ENCODE data around the gene MEIS2.
A peak's percentile ranks its signal among the peaks of the same experiment; 100 is the strongest.
"Not testable (repeated sequence)": the region's sequence is repeated elsewhere in the genome, so short reads cannot be mapped to it uniquely, and the experiment has no call there.

Gene MEIS2

DNA sequence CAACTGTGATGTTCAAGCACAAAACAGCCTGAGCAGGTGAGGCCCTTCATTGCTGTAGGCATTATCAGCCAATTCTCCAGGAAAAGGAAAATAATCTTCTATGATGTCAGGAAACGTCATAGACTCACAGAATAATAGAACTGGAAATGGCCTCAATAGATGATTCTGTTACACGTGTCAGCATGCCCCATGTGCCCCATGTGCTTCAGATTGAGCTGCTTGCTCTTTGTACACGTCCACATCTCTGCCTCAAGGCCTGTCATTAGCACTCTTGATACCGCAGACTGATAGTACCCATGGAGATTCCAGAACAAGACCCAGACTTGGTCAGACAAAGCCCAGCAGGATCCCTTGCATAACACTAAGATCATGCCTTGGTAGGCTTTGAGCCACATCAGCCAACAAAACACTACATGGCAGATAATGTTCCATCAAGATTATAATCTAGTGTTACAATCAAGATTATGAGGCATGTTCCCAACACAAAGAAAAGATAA is 95.9 kb downstream of the MEIS2 start:
- no peak for DNase-seq

DNA sequence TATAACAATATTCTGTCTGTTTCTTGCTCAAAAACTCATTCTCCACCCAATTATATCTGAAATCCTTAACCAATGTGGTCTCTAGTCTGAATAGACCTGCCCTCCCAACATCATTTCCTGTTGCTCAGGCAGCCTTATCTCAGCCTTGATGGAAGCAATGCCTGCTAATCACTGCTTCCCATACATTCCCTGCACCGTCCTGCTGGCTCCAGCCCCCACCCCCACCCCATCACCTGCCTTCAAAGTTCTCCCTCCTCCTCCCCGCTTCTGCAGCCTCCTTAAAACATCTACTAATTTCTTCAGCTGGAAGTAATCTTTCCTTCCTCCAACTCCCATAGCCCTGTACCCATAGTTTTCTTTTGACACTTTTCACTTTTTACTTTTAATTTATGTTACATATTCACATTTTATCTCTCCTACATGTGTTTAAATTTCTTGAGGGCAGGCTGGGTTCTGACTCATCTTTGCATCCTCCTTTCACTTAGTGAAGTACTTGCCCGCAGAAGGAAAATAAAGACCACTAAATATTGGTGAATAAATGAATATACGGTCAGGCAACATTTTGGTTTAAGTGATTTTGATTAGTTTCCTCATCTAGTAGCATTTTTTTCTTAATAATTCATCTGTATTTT is 98.2 kb downstream of the MEIS2 start:
- DNase-seq, result no peak

DNA sequence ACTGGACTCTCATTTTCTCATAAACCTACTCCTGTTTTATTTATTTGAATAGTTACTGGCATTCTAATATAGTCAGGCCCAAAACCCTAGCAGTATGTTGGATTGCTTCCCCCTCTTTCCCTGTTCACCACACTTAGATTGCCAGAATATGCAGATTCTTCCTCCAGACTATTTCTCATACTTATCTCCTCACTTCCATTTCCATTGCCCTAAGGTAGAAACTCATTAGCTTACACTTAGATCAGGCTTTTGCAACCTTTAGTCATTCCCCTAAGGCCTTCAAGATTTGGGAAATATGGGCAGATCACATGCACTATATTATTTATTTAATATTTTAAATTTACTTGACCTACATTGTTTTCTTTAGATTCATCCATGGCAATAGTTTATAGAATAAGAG is 98.9 kb downstream of the MEIS2 start:
- no peak for DNase-seq

DNA sequence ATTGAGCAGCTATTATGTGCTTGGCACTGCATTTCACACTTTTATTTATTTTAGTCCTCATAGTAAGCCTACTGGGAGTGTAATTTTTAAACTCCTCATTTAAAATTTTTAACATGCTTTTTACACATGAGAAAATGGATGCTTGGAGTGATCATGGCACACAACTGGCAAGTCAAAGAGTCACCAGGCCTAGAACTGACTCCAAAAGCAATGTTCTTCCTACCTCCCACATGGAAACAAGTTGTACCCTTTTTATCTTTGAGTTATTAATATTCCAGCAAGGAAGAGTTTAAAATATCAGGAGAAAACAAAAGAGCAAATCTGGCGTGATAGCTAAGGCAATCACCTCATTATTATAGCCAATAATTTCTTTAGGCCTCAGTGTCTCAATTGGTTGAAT is 100.6 kb downstream of the MEIS2 start:
- DNase-seq, result no peak

DNA sequence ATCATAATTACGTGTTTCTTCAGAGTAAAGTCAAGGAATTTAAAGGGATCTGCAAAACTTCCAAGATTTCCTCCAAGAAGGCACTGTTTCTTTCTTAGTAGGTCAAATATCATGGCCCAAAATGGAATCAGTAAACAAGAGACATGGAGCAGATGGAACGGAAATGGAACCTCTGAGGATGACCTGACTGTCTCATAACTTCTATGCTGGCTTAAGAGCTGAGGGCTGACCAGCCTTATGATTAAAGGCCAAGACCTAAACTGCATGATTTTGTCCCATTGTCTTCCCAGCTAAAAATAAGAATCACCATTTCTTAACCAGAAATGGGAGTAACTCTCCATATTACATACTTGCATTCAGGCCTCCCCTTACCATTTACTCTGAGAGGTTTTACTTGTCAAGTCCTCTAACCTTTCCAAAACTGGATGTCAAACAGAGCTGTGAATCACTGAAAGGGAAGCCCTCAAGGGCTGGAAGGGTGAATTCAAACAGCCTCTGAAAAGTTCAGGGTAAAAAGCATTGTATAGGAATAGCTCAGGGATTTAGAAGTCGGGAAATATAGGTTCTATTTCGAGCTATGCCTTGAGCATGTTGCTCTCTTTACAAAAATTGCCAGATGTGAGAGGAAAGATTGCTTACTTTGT is 103.7 kb downstream of the MEIS2 start:
- DNase-seq, result no peak

DNA sequence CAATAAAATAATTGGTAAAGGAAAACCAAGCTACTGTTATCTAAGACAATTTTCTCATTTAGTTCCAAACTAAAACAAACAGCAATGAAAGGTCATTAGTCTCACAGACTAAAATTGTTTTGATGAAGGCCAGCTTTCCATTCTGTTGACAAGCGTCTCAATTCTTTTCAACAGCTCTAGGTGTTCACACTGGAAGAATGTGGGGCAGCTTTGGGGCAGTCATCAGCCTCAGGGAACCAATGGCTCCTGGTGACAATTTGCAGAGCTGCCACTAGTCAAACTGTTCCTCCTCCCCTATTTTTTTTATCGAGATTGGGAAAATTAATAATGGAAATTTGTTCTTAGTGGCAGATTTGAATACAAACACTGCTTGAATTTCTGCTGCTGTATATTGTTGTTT is 104.2 kb downstream of the MEIS2 start:
- DNase-seq, result no peak

DNA sequence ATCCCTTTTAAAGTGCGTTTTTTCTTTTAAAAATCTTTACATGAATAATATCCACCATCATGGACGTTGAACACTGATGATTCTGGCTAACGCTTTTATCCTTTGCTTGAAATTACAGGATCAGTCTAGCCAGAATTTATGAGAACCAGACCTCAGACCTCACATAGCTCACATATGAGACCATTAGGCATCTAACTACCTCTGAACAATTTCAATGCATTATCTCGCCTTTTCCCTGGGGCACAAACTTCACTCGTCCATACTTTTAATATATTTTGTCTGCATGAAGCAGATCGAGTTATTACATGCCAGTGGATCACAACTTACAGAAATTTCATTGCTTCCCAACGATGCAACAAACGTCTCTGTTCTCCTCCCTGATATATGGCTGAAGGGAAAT is 105.6 kb downstream of the MEIS2 start:
- DNase-seq, result no peak

DNA sequence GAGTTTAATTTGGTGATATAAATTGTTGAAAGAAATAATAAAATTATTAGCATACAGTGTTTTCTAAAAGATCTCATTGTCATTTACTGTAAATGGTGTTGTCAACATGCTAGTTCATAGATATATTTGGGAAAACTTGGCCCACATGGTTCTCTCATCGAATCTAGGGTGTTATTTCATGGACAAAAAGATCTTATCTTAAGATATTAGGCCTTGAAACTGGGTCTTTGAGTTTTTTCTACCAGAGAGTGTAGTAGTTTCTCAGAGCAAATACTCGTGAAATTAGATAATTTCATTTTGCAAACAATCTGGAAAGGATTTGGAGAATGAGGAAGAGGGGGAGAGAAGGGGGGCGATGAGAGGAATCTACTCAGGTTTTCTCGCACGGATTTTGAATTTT is 107.9 kb downstream of the MEIS2 start:
- no peak for DNase-seq

DNA sequence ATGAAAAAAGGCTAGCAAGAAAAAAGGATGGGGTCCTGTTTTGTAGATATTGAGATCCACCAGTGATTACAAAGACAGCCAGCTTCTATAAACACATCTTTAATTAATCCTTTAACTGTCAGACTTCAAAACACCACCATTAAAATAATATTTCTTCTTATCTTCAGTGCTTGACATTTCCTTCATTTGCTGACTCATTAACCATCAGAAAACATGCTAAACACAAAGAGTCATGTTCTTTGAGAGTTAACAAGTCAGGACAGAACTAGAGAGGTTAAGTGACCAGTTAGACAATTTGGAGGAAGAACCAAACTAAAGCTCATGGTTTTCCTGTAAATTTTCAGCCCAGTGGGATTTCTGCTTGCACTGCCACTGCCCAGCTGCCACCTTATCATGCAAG is 111.4 kb downstream of the MEIS2 start:
- no peak for DNase-seq

DNA sequence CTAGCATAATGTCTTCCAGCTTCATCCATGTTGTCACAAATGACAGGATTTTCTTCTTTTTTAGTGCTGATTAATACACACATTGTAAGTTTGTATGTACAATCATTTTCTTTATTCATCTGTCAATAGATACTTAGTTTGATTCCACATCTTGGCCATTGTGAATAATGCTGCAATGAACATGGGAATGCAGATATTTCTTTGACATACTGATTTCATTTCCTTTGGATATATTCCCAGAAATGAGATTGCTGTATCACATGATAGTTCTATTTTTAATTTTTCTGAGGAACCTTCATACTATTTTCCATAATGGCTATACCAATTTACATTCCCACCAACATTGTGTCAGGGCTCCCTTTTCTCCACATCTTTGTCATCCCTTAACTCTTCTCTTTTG is 117.9 kb downstream of the MEIS2 start:
- no peak for DNase-seq

DNA sequence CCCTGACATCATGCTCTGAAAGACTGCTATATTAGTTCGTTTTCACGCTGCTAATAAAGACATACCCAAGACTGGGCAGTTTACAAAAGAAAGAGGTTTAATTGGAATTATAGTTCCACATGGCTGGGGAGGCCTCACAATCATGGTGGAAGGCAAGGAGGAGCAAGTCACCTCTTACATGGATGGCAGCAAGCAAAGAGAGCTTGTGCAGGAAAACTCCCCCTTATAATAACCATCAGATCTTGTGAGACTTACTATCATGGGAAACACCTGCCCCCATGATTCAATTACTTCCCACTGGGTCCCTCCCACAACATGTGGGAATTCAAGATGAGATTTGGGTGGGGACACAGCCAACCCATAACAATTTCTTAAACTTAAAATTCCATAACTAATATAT is 120.1 kb downstream of the MEIS2 start:
- DNase-seq, result not testable (repeated sequence)

DNA sequence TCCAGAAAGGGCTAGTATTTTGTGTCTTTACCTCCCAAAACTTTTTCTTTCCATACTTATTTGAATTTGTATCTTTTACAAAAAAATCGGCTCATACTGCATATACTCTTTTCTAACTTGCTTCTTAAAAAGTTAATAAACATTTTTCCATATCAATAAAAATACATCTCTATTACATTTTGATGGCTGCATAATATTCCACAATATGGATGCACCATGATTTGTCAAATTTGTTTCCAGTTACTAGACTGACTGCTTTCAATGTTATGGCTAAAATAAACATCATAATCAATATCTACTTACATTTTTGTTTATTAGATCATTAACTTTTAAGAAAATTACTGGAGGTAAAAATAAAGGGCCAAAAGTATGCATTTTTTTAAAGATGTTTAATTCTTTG is 121.7 kb downstream of the MEIS2 start:
- no peak for DNase-seq

DNA sequence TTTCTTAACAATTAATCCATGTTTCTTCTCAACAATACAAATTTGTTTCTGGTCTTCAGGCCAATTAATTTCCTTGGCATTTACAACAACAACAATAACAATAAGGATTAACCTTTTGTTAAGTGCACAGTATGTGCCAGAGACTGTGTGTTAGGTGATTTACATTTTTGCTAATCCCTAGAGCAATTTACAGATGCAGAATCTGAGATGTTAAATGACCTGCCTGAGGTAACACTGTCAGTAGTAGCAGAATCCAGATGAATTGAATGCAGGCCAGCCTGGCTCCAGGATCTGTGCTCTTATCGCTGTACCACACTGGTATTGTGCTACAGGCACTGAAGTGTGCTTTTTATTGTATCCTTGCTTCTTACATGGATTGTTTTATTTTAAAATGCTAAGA is 122.2 kb downstream of the MEIS2 start:
- DNase-seq, result no peak

DNA sequence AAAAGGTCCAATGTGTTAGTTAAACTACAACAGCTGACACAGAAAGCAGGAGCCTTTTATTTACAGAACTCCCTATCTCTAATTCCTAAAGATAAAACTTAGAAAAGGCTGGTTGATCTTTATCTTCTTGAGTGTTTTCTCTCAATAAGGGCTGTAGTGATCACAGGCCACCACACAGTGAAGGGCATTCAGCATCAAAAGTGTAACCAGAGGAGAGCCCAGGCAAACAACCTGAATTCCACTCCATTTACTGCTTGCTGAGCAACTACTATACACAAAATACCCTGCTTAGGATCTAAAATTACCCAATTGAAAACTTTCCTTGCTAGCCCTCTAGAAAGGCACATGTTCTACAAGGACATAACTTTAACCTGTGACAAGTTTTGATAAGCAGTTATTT is 122.7 kb downstream of the MEIS2 start:
- no peak for DNase-seq

DNA sequence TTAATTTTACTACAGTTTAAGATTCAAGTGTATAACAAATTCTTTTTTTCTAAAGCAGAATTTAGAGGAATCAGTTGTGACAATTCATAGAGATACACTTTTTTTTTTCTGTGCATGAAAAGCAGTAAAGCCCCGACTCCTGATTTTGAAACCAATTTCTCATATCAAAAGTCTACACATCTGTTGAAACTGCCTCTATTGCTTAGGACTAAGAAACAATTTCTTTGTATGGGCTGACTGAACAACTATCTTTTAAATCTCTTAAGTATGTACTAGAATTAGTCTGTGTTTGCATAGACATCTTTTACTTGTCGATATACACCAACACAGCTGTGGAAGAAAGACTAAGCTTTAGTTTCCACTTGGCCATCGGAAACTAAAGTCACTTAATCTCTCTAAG is 127.6 kb downstream of the MEIS2 start:
- no peak for DNase-seq

DNA sequence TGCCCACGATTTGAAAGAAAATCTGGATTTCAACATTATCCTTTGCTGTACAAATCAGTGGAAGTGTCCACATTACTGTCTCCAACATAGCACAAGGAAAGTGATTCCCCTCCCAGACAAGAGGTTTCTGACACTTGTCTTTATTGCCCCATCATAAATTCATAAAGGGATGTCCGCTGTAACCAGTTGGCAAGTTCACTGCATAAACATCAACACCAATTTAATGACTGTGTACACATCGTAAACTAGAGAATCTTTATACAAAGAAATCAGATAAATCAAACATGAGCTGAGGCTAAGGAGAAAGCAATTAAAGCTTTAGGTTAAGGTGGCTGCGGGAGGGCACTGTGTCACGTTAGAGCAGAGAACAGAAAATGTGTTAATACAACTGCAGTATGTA is 129.8 kb downstream of the MEIS2 start:
- DNase-seq, result peak; percentile 72

DNA sequence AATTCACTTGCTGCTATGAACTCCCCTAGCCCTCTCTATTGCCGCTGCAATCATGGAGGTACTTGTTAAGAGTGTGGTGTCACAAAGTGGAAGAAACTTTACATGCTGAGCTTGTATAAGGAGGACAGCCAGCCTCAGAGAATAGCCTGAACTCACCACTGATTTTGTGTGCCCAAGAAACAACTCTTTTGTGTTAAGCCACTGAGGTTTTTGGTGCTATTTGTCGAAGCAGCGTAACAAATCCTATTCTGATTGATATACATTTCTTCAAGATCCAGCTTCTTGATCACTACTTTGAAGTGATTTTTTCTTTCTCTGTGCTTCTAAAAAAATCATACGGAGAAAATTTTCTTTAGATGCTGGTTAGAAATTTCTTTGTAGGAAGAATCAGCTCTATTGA is 132.4 kb downstream of the MEIS2 start:
- no peak for DNase-seq

DNA sequence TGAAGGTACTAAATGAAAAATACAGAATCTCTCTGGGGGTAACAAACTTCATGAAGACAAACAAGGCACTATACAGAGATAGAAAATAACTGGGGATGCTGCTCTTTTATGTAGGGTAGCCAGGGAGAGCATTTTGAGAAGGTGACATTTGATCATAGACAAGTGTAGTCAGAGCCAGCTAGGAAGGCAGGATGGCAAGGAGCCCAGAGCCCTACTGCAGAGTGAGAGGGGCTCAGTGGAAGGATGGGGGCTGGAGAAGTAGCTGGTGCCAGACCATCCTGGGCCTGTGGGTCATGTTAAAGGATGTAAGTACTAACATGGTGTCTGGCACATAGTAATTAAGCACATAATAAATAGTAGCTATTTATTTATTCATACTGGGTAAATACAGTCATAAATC is 133.6 kb downstream of the MEIS2 start:
- no peak for DNase-seq

DNA sequence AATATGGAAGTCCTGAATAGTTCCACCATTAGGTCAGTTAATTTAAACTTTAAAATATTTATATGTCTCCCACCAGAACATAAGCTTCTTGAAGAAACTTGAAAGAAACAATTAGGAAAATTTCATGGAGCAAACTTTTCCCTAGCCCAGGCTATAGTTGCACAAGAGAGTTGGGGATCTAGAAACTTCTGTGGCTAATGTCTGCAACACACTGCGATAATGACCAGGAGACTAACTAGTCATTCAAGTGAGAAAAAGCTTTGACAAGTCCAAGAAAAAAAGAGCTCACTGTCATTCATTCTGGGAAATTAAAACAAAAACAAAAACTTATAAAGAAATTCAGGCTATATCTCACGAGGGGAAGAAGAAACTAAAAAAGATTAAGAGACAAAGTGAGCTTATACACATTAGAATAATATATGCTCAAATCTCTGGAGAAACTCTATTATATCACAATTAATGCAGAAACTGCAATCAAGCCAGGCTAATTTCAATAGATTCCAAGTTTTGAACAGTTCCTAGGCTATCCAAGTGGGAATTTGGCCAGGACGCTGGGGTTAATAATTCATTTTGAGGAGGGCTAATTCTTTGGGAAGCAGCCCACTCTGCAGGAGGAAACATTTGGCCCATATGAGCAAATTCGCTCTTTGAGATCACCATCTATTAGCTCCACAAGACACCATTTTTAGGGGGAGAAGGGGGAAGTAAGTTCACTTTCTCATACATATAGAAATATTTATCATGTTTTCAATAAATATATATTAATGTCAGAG is 134.6 kb downstream of the MEIS2 start:
- DNase-seq, result no peak

DNA sequence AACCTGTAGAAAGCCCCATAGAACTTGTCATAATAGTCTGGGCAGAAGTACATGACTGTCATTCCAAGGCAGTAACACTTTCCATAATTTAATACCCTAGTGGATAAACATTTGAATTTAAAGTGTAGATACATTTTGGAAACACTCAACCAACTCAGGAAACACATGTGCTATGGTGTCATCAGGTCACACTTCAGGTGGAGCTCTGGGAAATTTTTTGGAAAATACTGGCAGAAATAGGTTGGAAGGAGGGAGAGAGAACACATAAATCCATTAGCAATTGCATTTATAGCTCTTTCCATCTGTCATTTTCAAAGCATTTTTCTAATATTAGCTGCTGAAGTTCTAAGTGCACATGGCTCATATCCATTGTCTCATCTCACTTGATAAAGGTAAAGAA is 135.7 kb downstream of the MEIS2 start:
- DNase-seq, result no peak

DNA sequence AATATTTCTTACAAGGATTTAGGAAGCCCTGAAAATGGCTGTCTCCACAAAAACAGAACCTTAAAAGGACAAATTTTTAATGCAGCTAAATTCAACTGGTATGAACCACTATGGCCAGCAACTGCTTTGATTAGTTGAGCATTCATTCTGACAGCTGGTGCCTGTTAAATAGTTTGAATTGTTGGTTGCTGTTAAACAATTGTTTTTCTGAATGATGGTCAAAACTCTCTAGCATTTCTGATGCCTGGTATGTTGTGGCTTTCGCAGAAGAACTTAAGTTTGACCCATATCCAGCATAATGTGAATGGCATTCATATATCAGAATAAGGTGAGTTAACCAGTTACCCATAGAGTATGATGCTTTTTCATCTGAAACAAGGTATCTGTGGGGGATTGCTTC is 138.4 kb downstream of the MEIS2 start:
- no peak for DNase-seq

DNA sequence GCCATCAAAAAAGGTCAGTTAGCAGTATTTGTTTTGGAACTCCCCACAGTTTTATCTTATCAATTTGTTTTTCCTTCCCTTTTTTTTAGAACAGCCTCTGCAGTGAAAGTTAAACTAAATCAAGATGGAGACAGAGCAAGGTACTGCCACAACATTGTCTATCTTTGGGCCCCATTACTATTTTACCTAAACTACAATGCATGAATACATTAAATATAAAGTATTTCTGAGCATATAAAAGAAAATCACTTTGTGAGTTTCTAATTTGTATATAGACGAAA is 139.5 kb downstream of the MEIS2 start:
- no peak for DNase-seq

DNA sequence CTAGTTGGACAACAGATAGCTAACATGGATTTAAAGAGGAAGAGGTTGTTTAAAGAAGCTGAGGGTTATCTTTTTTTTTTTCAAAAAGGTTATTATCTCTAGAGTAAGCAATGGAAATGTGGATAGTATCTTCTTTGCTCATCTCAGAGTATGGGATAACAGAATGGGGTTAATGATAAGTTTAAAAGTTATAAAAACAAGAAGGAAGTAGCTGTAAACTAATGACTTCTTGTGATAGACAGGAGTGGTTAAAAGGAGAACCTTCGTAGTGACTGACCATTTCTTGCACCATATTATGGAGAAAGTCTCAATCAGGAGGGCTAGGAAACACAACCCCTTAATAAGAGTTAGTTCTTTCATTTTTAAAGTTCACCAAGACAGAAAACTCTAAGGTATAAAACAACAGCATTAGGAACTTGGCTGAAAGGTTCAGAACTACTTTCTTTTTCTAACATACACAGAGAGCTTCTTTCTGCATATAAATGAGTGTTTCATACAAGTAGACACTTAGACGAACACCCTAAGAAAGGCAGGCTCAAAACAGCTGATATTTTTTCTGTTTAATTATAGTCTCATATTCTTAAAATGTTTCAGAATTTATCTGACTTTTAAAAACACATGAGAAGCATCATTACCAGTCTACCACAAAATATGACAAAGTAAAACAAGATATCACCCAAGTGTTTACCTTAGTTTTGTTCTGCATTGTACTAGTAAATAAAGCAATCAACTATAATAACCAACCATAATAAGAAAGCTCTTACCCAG is 140.0 kb downstream of the MEIS2 start:
- DNase-seq, result no peak

DNA sequence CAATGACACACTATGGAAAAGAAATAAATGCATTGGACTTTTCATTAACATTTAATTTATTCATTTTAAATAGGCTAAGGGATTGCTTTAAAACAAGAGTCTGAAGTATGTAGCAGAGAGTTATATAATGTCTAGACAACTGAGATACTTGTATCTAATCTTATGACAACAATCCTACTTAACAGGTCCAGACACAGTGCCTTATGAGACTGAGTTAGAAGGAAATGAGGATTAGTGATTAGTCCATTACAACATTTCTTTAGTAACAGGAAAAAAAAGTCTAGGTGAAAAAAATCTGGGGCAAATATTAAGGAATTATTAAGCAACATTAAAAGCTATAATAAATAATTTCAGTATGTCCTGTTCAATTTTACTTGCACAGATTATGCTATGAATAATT is 140.6 kb downstream of the MEIS2 start:
- no peak for DNase-seq
